ENCODE measurements around the gene SFXN3. TPM values are rescaled to one million over a fixed set of nuclear protein-coding genes. Genes with fewer than 3 reads are reported as not detected.

SFXN3 gene
- total RNA-seq, 1 experiment from 2014 or later = 2.8 TPM

- H3K56ac ChIP-seq (ENCODE audit: insufficient read length, low read depth, low read length) = no peak overlapping the region
- H3K27ac ChIP-seq (ENCODE audit: insufficient read length, low read depth, low read length) = no peak overlapping the region
- TF ChIP-seq CTCF (conservative IDR thresholded peaks at IDR 0.05) = no peak
- no peak for DNase-seq
- H2AFZ ChIP-seq (ENCODE audit: low read length) = no peak overlapping the region
- H3K27me3 Mint-ChIP-seq (ENCODE audit: low read depth) = peaks cover 86% of the 10 kb centered on the region
- H3K23ac ChIP-seq (ENCODE audit: insufficient read length, low read depth, low read length) = no peak overlapping the region
- no peaks in the 10 kb centered on the region for H3K9me3 Mint-ChIP-seq
- no peaks in the 10 kb centered on the region; the same call in 1 of the 2 replicates for H3K27me3 ChIP-seq (ENCODE audit: insufficient read depth, low read length)
- H3K9me3 ChIP-seq (ENCODE audit: control insufficient read depth, low read depth, low read length) = no peaks in the 10 kb centered on the region
- WGBS (ENCODE audit: extremely low coverage, insufficient read length, low lambda C conversion rate) = no CpG with 5 or more reads among the region's 14 CpGs
- H3K27ac Mint-ChIP-seq = no peak overlapping the region; a peak in 1 of 7 replicates
- H2BK5ac ChIP-seq (ENCODE audit: insufficient read length, low read length) = no peak overlapping the region
- H3K4ac ChIP-seq (ENCODE audit: low read depth, low read length) = no peak overlapping the region
- no peaks in the 10 kb centered on the region for H3K23me2 ChIP-seq (ENCODE audit: insufficient read length, low read depth, low read length, poor library complexity, severe bottlenecking)
- H2BK120ac ChIP-seq (ENCODE audit: low read depth, low read length, poor library complexity, severe bottlenecking) = no peak overlapping the region
- no peaks in the 10 kb centered on the region for H3K36me3 Mint-ChIP-seq (ENCODE audit: insufficient read depth in 1 of 3, low read depth in 3 of 3)
- H3K4me1 ChIP-seq (ENCODE audit: insufficient read depth, low read length) = no peaks in the 10 kb centered on the region
- H4K91ac ChIP-seq (ENCODE audit: insufficient read length, low read depth, low read length) = no peak overlapping the region
- peaks cover 0 to 4% of the 10 kb centered on the region in 2 experiments; a peak in 1 of 4 replicates for H3K4me1 Mint-ChIP-seq
- H2BK12ac ChIP-seq (ENCODE audit: insufficient read length, low read depth, low read length) = no peak overlapping the region
- no peak overlapping the region for H4K5ac ChIP-seq (ENCODE audit: insufficient read length, low read depth, low read length)
- no peaks in the 10 kb centered on the region for H4K20me1 ChIP-seq (ENCODE audit: control insufficient read depth, insufficient read depth, insufficient read length)
- H3K79me2 ChIP-seq (ENCODE audit: insufficient read depth, low read length) = no peaks in the 10 kb centered on the region
- no peaks in the 10 kb centered on the region for H3K79me1 ChIP-seq (ENCODE audit: insufficient read depth, low read depth, low read length, poor library complexity, severe bottlenecking)
- H3K14ac ChIP-seq (ENCODE audit: insufficient read depth, low read length) = no peak overlapping the region
- H2BK15ac ChIP-seq (ENCODE audit: low read depth, low read length) = no peak overlapping the region
- H3K9ac ChIP-seq (ENCODE audit: extremely low read depth, insufficient read length, low read length) = no peak overlapping the region
- no peak overlapping the region for H4K8ac ChIP-seq (replicated peaks; ENCODE audit: insufficient read length, low read depth, low read length)
- H3T11ph ChIP-seq (ENCODE audit: low read length) = no peak overlapping the region
- H3K4me3 Mint-ChIP-seq = no peak overlapping the region
- H3K4me2 ChIP-seq (ENCODE audit: insufficient read depth, insufficient read length, low read length) = no peak overlapping the region
- no peak overlapping the region for H3K18ac ChIP-seq (ENCODE audit: insufficient read length, low read depth, low read length)
- no peak overlapping the region for H2AK5ac ChIP-seq (ENCODE audit: insufficient read length, low read length)
- H2BK20ac ChIP-seq (ENCODE audit: low read depth, low read length, poor library complexity, severe bottlenecking) = no peak overlapping the region
These were observed 56.9 kb downstream of the SFXN3 start for GRCh38 chr10:101087965-101088364.

All from H9 (cell line).